AG04450 (cell line): ENCODE measurements around the gene CC2D2A. TPM values are rescaled to one million over a fixed set of nuclear protein-coding genes. Genes with fewer than 3 reads are reported as not detected.

Experiments used
- CTCF ChIA-PET: fragments of 300-600, 350-600 bp; formaldehyde crosslinking; extraction: SDS; loops from one replicate; lab custom pipeline; 2022; ENCODE audit warnings: antibody characterized with exemption, inconsistent platforms; lab: Charles Lee
- POLR2A ChIA-PET: fragments of 350-600 bp; formaldehyde crosslinking; extraction: SDS; loops from one replicate; lab custom pipeline; 2021; ENCODE audit warnings: antibody characterized with exemption, inconsistent platforms; lab: Yijun Ruan, JAX
- DNase-seq: peaks from one replicate; pipeline ENCODE4 v3.0.0-alpha.2; 2011; ENCODE audit warnings: low read depth, low spot score
- H3K27ac ChIP-seq: one replicate; pipeline ENCODE4 v1.5.1; 2012; ENCODE audit warnings: low read depth, low read length, control low read depth
- H3K27me3 ChIP-seq: one replicate; pipeline ENCODE4 v1.6.0; 2012; ENCODE audit warnings: low read length; ENCODE audit not compliant: control insufficient read depth, insufficient read depth
- H3K4me3 ChIP-seq: 2 replicates; pipeline ENCODE4 v1.5.1; 2011; ENCODE audit warnings: mild to moderate bottlenecking, low read depth, low read length, control low read depth
- H3K9me3 ChIP-seq: 2 replicates; pipeline ENCODE4 v1.5.1; 2012; ENCODE audit warnings: low read length; ENCODE audit not compliant: control insufficient read depth, insufficient read depth
- CTCF ChIP-seq: IDR thresholded peaks from 2 replicates; pipeline ENCODE4 v1.5.1; 2011; ENCODE audit warnings: low read depth, low read length, control low read depth, inconsistent platforms
- polyA plus RNA-seq: library from polyadenylated mRNA; depleted of rRNA; stranded (reverse); fragments of >200 nt; gene quantifications from 2 replicates; pipeline ENCODE4 v1.2.3, GENCODE V29; 2011

Gene CC2D2A
- polyA plus RNA-seq, 1 experiment = 40.7 TPM

DNA sequence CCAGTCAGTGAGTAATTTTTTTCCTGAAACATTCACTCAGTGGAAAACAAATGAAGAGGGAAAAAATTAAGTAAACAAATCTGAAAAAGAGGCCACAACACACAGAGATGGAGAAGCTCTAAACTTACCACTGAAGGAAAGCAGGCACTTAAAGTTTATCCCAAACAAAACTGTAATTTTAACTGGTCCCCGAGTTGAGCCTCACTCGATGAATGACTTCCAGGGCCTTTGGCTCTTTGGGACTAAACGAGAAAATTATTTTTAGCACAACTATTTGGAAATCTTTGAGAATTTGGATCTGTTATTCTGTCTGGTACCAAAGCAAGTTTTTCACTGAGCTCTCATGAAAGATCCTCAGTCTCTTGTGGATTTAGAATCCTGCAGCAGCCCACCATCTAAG is 42.0 kb upstream of the CC2D2A start, which contains the start of gene C1QTNF7:
Gene C1QTNF7 (plus strand): TSS at position 333 of the 400 bp plus-strand sequence. CDS start 7,711 bp downstream, outside the sequence.
- Histone ChIP-seq H3K27me3 (no peaks in the 10 kb centered on the region), H3K9me3 (no peaks in the 10 kb centered on the region), H3K4me3 (no peak within 1 kb of the TSS), H3K27ac (no peak within 1 kb of the TSS)
- ChIA-PET POLR2A (interaction anchor here (1.7 kb wide), 1 partner anchor 9 kb away, joined by 6 read pairs; no protein-coding TSS in a partner anchor), CTCF (interaction anchor here (2.8 kb wide), 1 partner anchor 30 kb away, joined by 8 read pairs; no protein-coding TSS in a partner anchor)
- no peak for TF ChIP-seq CTCF
- DNase-seq = no peak

DNA sequence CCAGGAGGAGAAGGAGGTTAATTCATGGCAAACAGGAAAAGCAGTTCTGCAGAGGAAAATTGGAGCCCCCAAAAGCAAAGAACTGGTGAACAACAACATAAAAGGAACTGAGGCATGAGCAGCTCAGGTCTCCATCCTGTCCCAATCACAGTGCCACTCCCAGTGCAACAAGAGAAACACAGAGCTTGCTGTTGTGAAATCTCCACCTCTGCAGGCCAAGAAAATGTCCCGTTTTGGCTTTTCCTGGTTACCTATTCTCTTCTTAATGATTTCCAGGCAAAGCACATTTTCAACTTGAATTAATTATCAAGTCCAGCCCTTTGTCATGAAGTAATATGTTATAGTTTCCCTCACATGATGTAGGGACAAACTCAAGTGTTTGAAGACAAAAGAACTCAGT is 41.1 kb upstream of the CC2D2A start:
- ChIA-PET POLR2A (interaction anchor here (1.7 kb wide), 1 partner anchor 8 kb away, joined by 6 read pairs; no protein-coding TSS in a partner anchor), CTCF (interaction anchor here (2.8 kb wide), 1 partner anchor 29 kb away, joined by 8 read pairs; no protein-coding TSS in a partner anchor)
- no peaks in the 10 kb centered on the region for H3K27me3 ChIP-seq
- H3K4me3 ChIP-seq = no peak overlapping the region
- no peak for DNase-seq
- H3K27ac ChIP-seq = no peak overlapping the region
- TF ChIP-seq CTCF = no peak
- H3K9me3 ChIP-seq = no peaks in the 10 kb centered on the region

DNA sequence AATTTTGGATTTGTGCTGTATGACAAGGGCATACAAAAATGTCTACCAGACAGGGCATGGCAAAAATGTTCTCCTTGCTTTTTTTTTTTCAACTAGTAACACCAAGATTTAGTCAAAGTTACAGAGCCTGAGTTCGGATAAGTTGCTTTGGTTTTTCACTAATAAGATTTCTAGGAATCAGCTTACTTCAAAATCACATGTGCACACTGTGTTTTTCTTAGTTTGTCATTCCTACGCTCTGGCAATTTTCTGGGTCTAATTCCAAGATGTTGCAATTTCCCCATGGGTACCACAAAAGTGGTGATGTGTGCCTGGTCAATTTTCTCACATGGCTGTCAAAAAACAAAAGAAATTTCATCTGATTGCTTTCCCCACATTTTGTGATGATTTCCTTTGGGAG is 35.6 kb upstream of the CC2D2A start:
- Histone ChIP-seq H3K4me3 (no peak overlapping the region), H3K27me3 (no peaks in the 10 kb centered on the region), H3K9me3 (no peaks in the 10 kb centered on the region), H3K27ac (no peak overlapping the region)
- no peak for TF ChIP-seq CTCF
- DNase-seq = no peak
- POLR2A ChIA-PET = no interaction called here
- CTCF ChIA-PET = no interaction called here

DNA sequence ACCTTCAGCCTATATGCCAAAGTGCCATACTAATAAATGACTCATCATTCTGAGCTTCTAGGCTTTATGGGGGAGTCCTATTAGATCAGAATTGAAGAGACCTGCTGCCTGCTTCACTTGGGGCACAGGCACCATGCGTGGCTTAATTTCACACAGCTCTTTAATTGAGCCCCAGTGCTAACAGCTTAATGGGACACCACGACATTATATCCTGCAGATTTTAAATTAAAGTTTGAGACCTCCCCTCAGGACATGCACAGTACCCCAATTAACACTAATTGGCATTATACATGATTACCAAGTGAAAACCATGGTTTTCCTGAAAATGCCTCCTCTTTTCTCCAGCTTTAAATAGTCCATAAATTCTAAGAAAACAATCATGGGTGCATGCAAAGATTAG is 35.0 kb upstream of the CC2D2A start:
- ChIA-PET POLR2A (no interaction called here), CTCF (no interaction called here)
- no peak for DNase-seq
- Histone ChIP-seq H3K27me3 (no peaks in the 10 kb centered on the region), H3K4me3 (no peak overlapping the region), H3K9me3 (no peaks in the 10 kb centered on the region), H3K27ac (no peak overlapping the region)
- TF ChIP-seq CTCF = no peak

DNA sequence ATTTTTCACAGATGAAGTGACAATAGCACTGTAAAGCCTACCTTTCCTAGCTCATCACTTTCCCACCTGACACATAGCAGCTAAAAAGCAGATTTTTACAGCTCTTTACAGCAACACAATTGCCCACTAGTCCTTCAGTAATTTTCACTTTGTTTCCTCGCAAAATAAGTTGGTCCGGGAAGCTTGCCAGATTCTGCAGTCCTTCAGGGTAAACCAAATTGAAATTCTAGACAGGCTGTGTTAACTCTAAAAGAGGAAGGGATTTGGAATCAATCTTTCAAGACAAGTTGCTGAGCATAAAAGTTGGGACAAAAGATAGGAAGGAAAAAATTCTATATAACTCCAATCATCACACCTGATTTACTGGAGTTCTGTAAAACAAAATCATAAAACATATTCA is 33.2 kb upstream of the CC2D2A start:
- Histone ChIP-seq H3K4me3 (no peak overlapping the region), H3K9me3 (no peaks in the 10 kb centered on the region), H3K27ac (no peak overlapping the region), H3K27me3 (no peaks in the 10 kb centered on the region)
- ChIA-PET CTCF (interaction anchor here (1.1 to 2.6 kb wide), 3 partner anchors 21 to 201 kb away, joined by 4 to 10 read pairs (median 5); no protein-coding TSS in a partner anchor), POLR2A (interaction anchor here (1.7 kb wide), 1 partner anchor 8 kb away, joined by 6 read pairs; the partner anchor contains the start of gene C1QTNF7)
- peak; percentile 46 for DNase-seq
- no peak for TF ChIP-seq CTCF
